HepG2 (cell line): ENCODE measurements around the gene CASZ1. TPM values are rescaled to one million over a fixed set of nuclear protein-coding genes. Genes with fewer than 3 reads are reported as not detected.

Source experiments
- ATAC-seq: fragments of 200-7000 bp; cut with Tn5 transposase; 3 replicates; pipeline ENCODE4 v1.9.1; 2020; ENCODE audit warnings: mild to moderate bottlenecking, moderate library complexity
- BruUV-seq: library from RNA; stranded (reverse); fragments of 400-500 nt; replicated peaks from 2 replicates; lab custom pipeline; 2021; lab: Mats Ljungman, UMichigan
- CTCF ChIA-PET: fragments of 300-600 bp; formaldehyde crosslinking; extraction: SDS; loops from one replicate; lab custom pipeline; 2021; ENCODE audit warnings: low total read pairs, inconsistent platforms, low intra/inter-chr PET ratio; lab: Yijun Ruan, JAX
- POLR2A ChIA-PET: fragments of 350-600 bp; sonication (Branson Sonifier 250); formaldehyde crosslinking; loops from one replicate; lab custom pipeline; 2020; ENCODE audit warnings: antibody characterized with exemption, inconsistent platforms; lab: Yijun Ruan, JAX
- DNase-seq: peaks from one replicate; pipeline ENCODE4 v3.0.0-alpha.2; 2015; ENCODE audit warnings: low spot score
- FAIRE-seq: peaks from 3 replicates; lab custom pipeline; 2011; peaks lifted over from hg19 to GRCh38; lab: Jason Lieb, UNC
- H2AFZ ChIP-seq: one replicate; pipeline ENCODE4 v1.6.1; 2011; ENCODE audit warnings: low read length, inconsistent platforms
- H3K27ac ChIP-seq: fragments of 300-600 bp; 3 replicates; pipeline ENCODE4 v1.8.0; 2011; ENCODE audit warnings: mixed run types, mild to moderate bottlenecking, mixed read lengths, low read length, inconsistent platforms; ENCODE audit not compliant: insufficient read depth; ENCODE audit errors: extremely low read length
- H3K27me3 ChIP-seq, 2 experiments: fragments of 200-600 bp in 1 of 2; 2 replicates in 1 of 2; 3 replicates in 1 of 2; pipeline versions ENCODE4 v1.6.0 to v1.8.0; 2011; ENCODE audit warnings: low read length in 2 of 2, mild to moderate bottlenecking in 2 of 2, moderate library complexity in 2 of 2, inconsistent platforms in 1 of 2; ENCODE audit not compliant: insufficient read depth in 2 of 2, control insufficient read depth in 1 of 2
- H3K36me3 ChIP-seq, 2 experiments: fragments of 200-600 bp in 1 of 2; replicated peaks in 1 of 2; 2 replicates in 1 of 2; 3 replicates in 1 of 2; pipeline versions ENCODE4 v1.5.1 to v1.8.0; 2011; ENCODE audit warnings: low read length in 2 of 2, inconsistent platforms in 1 of 2; ENCODE audit not compliant: insufficient read depth in 2 of 2, control insufficient read depth in 1 of 2
- H3K4me1 ChIP-seq: 2 replicates; pipeline ENCODE4 v1.5.1; 2012; ENCODE audit warnings: low read length, inconsistent platforms; ENCODE audit not compliant: insufficient read depth
- H3K4me2 ChIP-seq: 2 replicates; pipeline ENCODE4 v1.6.0; 2011; ENCODE audit warnings: low read depth, low read length, inconsistent platforms
- H3K4me3 ChIP-seq, 3 experiments: fragments of 200-600 bp in 1 of 3; sonication (generic), shearing (Covaris generic) in 1 of 3; replicated peaks in 1 of 3; 2 replicates each; pipeline ENCODE4 v1.5.1; 2011 to 2016; ENCODE audit warnings: low read length in 3 of 3, inconsistent platforms in 2 of 3, low read depth in 2 of 3, mild to moderate bottlenecking in 2 of 3, control low read depth in 1 of 3, mixed read lengths in 1 of 3; ENCODE audit not compliant: insufficient read depth in 1 of 3
- H3K79me2 ChIP-seq: one replicate; pipeline ENCODE4 v1.6.1; 2011; ENCODE audit warnings: low read length, inconsistent platforms; ENCODE audit not compliant: insufficient read depth
- H3K9ac ChIP-seq: 2 replicates; pipeline ENCODE4 v1.6.0; 2011; ENCODE audit warnings: mild to moderate bottlenecking, low read depth, low read length, inconsistent platforms; ENCODE audit not compliant: insufficient read depth
- H3K9me3 ChIP-seq: 2 replicates; pipeline ENCODE4 v1.5.1; 2012; ENCODE audit warnings: mild to moderate bottlenecking, low read length
- H4K20me1 ChIP-seq: 2 replicates; pipeline ENCODE4 v1.6.0; 2011; ENCODE audit warnings: inconsistent platforms, mild to moderate bottlenecking, low read length, moderate library complexity; ENCODE audit not compliant: insufficient read depth
- FOXA3 ChIP-seq: IDR thresholded peaks from 2 replicates; pipeline ENCODE4 v1.6.1; 2016; ENCODE audit warnings: missing genetic modification reagents, missing compliant biosample characterization
- SKIL ChIP-seq: sonication (generic); formaldehyde crosslinking; IDR thresholded peaks from 2 replicates; pipeline ENCODE4 v1.8.0; 2022; ENCODE audit warnings: missing genetic modification reagents, mild to moderate bottlenecking, moderate library complexity, borderline replicate concordance
- TRIM22 ChIP-seq: fragments of 450-650 bp; IDR thresholded peaks from 2 replicates; pipeline ENCODE4 v1.6.1; 2017
- ZBTB43 ChIP-seq: sonication (generic); formaldehyde crosslinking; conservative IDR thresholded peaks from 2 replicates; pipeline ENCODE4 v1.4.0; 2020; ENCODE audit warnings: missing genetic modification reagents
- ZNF577 ChIP-seq: sonication (generic); formaldehyde crosslinking; IDR thresholded peaks from 2 replicates; pipeline ENCODE4 v1.4.0; 2020; ENCODE audit warnings: mild to moderate bottlenecking, low read depth, missing genetic modification reagents, borderline replicate concordance
- ZNF770 ChIP-seq: sonication (generic); formaldehyde crosslinking; IDR thresholded peaks from 2 replicates; pipeline ENCODE4 v1.5.0; 2020; ENCODE audit warnings: mild to moderate bottlenecking, missing genetic modification reagents
- WGBS: methylation state at CpG from one replicate; pipeline ENCODE4 v1.1.6; 2017; ENCODE audit warnings: low lambda C conversion rate; 5-methylcytosine and 5-hydroxymethylcytosine counted together
- in situ Hi-C: cut with HindIII; loops from 2 replicates; pipeline ENCODE4 v1.10.0; 2017; ENCODE audit warnings: low pct_unique_long_range_greater_than_20kb; ENCODE audit not compliant: extremely low pct_ligation_motif_present
- intact Hi-C: fragments of 100-400 bp; cut with micrococcal nuclease; formaldehyde crosslinking; loops from one replicate; pipeline ENCODE4 v1.10.0; 2022; ENCODE audit not compliant: unreplicated experiment
- polyA plus RNA-seq, 8 experiments: library from polyadenylated mRNA; depleted of rRNA in 3 of 8; stranded (reverse) in 7 of 8; unstranded in 1 of 8; fragments of >200 nt; fragmentation: Illumina TruSeq in 4 of 8; extraction: Trizol in 4 of 8; gene quantifications; 2 replicates each; pipeline versions ENCODE4 v1.2.1 to v1.2.3, GENCODE V29; 2011 to 2016; ENCODE audit warnings: low read depth in 4 of 8, missing spikeins in 1 of 8, mixed read lengths in 1 of 8; ENCODE audit not compliant: insufficient read depth in 1 of 8
- total RNA-seq, 5 experiments: library from RNA; depleted of rRNA; stranded (reverse); fragments of >200 nt; fragmentation: Illumina TruSeq; extraction: Trizol; gene quantifications; 2 replicates each; pipeline ENCODE4 v1.2.3, GENCODE V29; 2016; ENCODE audit warnings: low read depth in 1 of 5
- TF ChIP-seq, protein P1 (sequence below): sonication (generic); formaldehyde crosslinking; IDR thresholded peaks from 2 replicates; pipeline ENCODE4 v1.5.1; 2020; ENCODE audit warnings: mild to moderate bottlenecking, missing genetic modification reagents, borderline replicate concordance

The CASZ1 gene
- total and polyA plus RNA-seq, 2 of the 13 experiments (the other 11 are each of a cell fraction or from before 2014, with no cell fraction given): 1.9 to 3.7 TPM

- TF ChIP-seq, protein P1, sequence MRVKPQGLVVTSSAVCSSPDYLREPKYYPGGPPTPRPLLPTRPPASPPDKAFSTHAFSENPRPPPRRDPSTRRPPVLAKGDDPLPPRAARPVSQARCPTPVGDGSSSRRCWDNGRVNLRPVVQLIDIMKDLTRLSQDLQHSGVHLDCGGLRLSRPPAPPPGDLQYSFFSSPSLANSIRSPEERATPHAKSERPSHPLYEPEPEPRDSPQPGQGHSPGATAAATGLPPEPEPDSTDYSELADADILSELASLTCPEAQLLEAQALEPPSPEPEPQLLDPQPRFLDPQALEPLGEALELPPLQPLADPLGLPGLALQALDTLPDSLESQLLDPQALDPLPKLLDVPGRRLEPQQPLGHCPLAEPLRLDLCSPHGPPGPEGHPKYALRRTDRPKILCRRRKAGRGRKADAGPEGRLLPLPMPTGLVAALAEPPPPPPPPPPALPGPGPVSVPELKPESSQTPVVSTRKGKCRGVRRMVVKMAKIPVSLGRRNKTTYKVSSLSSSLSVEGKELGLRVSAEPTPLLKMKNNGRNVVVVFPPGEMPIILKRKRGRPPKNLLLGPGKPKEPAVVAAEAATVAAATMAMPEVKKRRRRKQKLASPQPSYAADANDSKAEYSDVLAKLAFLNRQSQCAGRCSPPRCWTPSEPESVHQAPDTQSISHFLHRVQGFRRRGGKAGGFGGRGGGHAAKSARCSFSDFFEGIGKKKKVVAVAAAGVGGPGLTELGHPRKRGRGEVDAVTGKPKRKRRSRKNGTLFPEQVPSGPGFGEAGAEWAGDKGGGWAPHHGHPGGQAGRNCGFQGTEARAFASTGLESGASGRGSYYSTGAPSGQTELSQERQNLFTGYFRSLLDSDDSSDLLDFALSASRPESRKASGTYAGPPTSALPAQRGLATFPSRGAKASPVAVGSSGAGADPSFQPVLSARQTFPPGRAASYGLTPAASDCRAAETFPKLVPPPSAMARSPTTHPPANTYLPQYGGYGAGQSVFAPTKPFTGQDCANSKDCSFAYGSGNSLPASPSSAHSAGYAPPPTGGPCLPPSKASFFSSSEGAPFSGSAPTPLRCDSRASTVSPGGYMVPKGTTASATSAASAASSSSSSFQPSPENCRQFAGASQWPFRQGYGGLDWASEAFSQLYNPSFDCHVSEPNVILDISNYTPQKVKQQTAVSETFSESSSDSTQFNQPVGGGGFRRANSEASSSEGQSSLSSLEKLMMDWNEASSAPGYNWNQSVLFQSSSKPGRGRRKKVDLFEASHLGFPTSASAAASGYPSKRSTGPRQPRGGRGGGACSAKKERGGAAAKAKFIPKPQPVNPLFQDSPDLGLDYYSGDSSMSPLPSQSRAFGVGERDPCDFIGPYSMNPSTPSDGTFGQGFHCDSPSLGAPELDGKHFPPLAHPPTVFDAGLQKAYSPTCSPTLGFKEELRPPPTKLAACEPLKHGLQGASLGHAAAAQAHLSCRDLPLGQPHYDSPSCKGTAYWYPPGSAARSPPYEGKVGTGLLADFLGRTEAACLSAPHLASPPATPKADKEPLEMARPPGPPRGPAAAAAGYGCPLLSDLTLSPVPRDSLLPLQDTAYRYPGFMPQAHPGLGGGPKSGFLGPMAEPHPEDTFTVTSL (CRISPR knock-in tag): no peak
- TF ChIP-seq, all 625 proteins: peak for 0
These were observed 181.8 kb downstream of the CASZ1 start (continued) for GRCh38 chr1:10614377-10615225.

GRCh38 chr1:10613861-10614260 is 182.6 kb downstream of the CASZ1 start:
- H3K27ac ChIP-seq: no peak overlapping the region
- BruUV-seq: no TSS peak
- no peaks in the 10 kb centered on the region for H4K20me1 ChIP-seq
- WGBS: 98% methylated on average over 8 of the region's 8 CpGs
- FAIRE-seq: no peak
- no peak for ATAC-seq
- CTCF ChIA-PET: no interaction called here
- H3K79me2 ChIP-seq: no peaks in the 10 kb centered on the region
- no peak overlapping the region for H3K4me3 ChIP-seq
- no peak for TF ChIP-seq SKIL (CRISPR knock-in tag)
- TF ChIP-seq FOXA3 (CRISPR knock-in tag): no peak
- no peak for TF ChIP-seq TRIM22
- no peak for TF ChIP-seq ZNF770 (CRISPR knock-in tag)
- TF ChIP-seq ZNF577 (CRISPR knock-in tag): no peak
- no peak for TF ChIP-seq ZBTB43 (CRISPR knock-in tag)
- TF ChIP-seq, all 625 proteins: peak for 0
- Histone ChIP-seq H2AFZ (no peak overlapping the region), H3K9me3 (no peaks in the 10 kb centered on the region), H3K9ac (no peak overlapping the region), H3K4me2 (no peak overlapping the region), H3K27me3 (no peaks in the 10 kb centered on the region), H3K4me1 (no peaks in the 10 kb centered on the region), H3K36me3 (0 out of 5 replicates have a peak, but pooled peaks cover 0 to 1% of the 10 kb centered on the region in 2 experiments)
- no peak for DNase-seq
- in situ Hi-C loops (no loop called here), intact Hi-C loops (no loop called here)
- POLR2A ChIA-PET: no interaction called here
